ENCODE measurements around the gene SLC19A3. TPM values are rescaled to one million over a fixed set of nuclear protein-coding genes. Genes with fewer than 3 reads are reported as not detected.
"Not testable (repeated sequence)": the region's sequence is repeated elsewhere in the genome, so short reads cannot be mapped to it uniquely, and the experiment has no call there.

SLC19A3 gene
- total RNA-seq, 3 donors from 2014 or later = 29.9 to 278 (median 46.9) TPM

GRCh38 chr2:227748079-227748478 is 30.3 kb upstream of the SLC19A3 start:
- DNase-seq (ENCODE audit: low spot score in 2 of 2) = no peak
- intact Hi-C loops (cut with DNase I; ENCODE audit: low total_unique reads) = no loop called here
- TF ChIP-seq POLR2A (IDR thresholded peaks at IDR 0.05) (no peak), POLR2AphosphoS5 (IDR thresholded peaks at IDR 0.05) (no peak), CTCF (IDR thresholded peaks at IDR 0.05) (no peak)

GRCh38 chr2:227745594-227745993 is 27.8 kb upstream of the SLC19A3 start, which contains the start of gene SCYGR8:
SCYGR8 (plus strand) TSS chr2:227745894; CDS start chr2:227745894, 0 bp downstream.
- H3K27ac ChIP-seq = no peak within 1 kb of the TSS
- H3K9me3 ChIP-seq = no peaks in the 10 kb centered on the region
- TF ChIP-seq CTCF (IDR thresholded peaks at IDR 0.05) (no peak), POLR2AphosphoS5 (IDR thresholded peaks at IDR 0.05) (no peak), POLR2A (IDR thresholded peaks at IDR 0.05) (no peak)
- no peaks in the 10 kb centered on the region for H3K27me3 ChIP-seq
- DNase-seq (ENCODE audit: low spot score in 2 of 2) = no peak
- H3K4me1 ChIP-seq = no peaks in the 10 kb centered on the region
- intact Hi-C loops (cut with DNase I; ENCODE audit: low total_unique reads) = no loop called here
- no peaks in the 10 kb centered on the region for H3K36me3 ChIP-seq
- no peak within 1 kb of the TSS for H3K4me3 ChIP-seq

More at GRCh38 chr2:227748079-227748478, 30.3 kb upstream of the SLC19A3 start:
- Histone ChIP-seq H3K9me3 (no peaks in the 10 kb centered on the region), H3K36me3 (no peaks in the 10 kb centered on the region), H3K27ac (no peak overlapping the region), H3K27me3 (no peaks in the 10 kb centered on the region), H3K4me3 (no peak overlapping the region), H3K4me1 (no peaks in the 10 kb centered on the region)

GRCh38 chr2:227740705-227741104 is 22.9 kb upstream of the SLC19A3 start:
- not testable (repeated sequence) for H3K4me3 ChIP-seq; H3K9me3 ChIP-seq; H3K27ac ChIP-seq; H3K4me1 ChIP-seq; DNase-seq (ENCODE audit: low spot score in 2 of 2); H3K27me3 ChIP-seq; H3K36me3 ChIP-seq
- intact Hi-C loops (cut with DNase I; ENCODE audit: low total_unique reads) = loop anchor here (5.0 kb wide), 1 partner anchor 817 kb away; no protein-coding TSS in a partner anchor

- Histone ChIP-seq H3K27ac (no peak overlapping the region), H3K4me1 (no peaks in the 10 kb centered on the region), H3K4me3 (no peak overlapping the region), H3K36me3 (no peaks in the 10 kb centered on the region), H3K9me3 (no peaks in the 10 kb centered on the region), H3K27me3 (no peaks in the 10 kb centered on the region)
- intact Hi-C loops (cut with DNase I; ENCODE audit: low total_unique reads) = no loop called here
- TF ChIP-seq CTCF (IDR thresholded peaks at IDR 0.05) (no peak), POLR2AphosphoS5 (IDR thresholded peaks at IDR 0.05) (no peak), POLR2A (IDR thresholded peaks at IDR 0.05) (no peak)
- no peak for DNase-seq (ENCODE audit: low spot score in 2 of 2)
Measured at GRCh38 chr2:227739351-227739750, 21.5 kb upstream of the SLC19A3 start.

GRCh38 chr2:227728035-227728434 is 10.2 kb upstream of the SLC19A3 start, which contains the start of gene SCYGR7:
SCYGR7 (plus strand) TSS chr2:227728335; CDS start chr2:227728335, 0 bp downstream.
- intact Hi-C loops (cut with DNase I; ENCODE audit: low total_unique reads) = no loop called here
- Histone ChIP-seq H3K9me3 (no peaks in the 10 kb centered on the region), H3K27ac (no peak within 1 kb of the TSS), H3K4me3 (no peak within 1 kb of the TSS), H3K4me1 (no peaks in the 10 kb centered on the region), H3K27me3 (no peaks in the 10 kb centered on the region), H3K36me3 (no peaks in the 10 kb centered on the region)
- DNase-seq (ENCODE audit: low spot score in 2 of 2) = no peak
- TF ChIP-seq CTCF (IDR thresholded peaks at IDR 0.05) (no peak), POLR2AphosphoS5 (IDR thresholded peaks at IDR 0.05) (no peak), POLR2A (IDR thresholded peaks at IDR 0.05) (no peak)
